Colonic mucosa (tissue), 4 donors: ENCODE measurements around the gene ABT1. TPM values are rescaled to one million over a fixed set of nuclear protein-coding genes. Genes with fewer than 3 reads are reported as not detected.
A peak's percentile ranks its signal among the peaks of the same experiment; 100 is the strongest.

Source experiments
- DNase-seq: peaks from one replicate; pipeline ENCODE4 v3.0.0-alpha.2; 2020
- H3K27ac ChIP-seq: fragments of 200-600 bp; one replicate; pipeline ENCODE4 v1.8.0; 2021
- H3K27me3 ChIP-seq: fragments of 200-600 bp; one replicate; pipeline ENCODE4 v1.8.0; 2021
- H3K36me3 ChIP-seq: fragments of 200-600 bp; one replicate; pipeline ENCODE4 v1.8.0; 2021
- H3K4me1 ChIP-seq: fragments of 200-600 bp; one replicate; pipeline ENCODE4 v1.8.0; 2021; ENCODE audit warnings: mild to moderate bottlenecking
- H3K4me3 ChIP-seq: fragments of 200-600 bp; one replicate; pipeline ENCODE4 v1.8.0; 2021
- H3K9ac ChIP-seq, 2 donors: one replicate each; pipeline ENCODE4 v1.7.0; 2013; ENCODE audit warnings: control low read depth in 2 of 2, low read depth in 2 of 2, low read length in 2 of 2
- H3K9me3 ChIP-seq: fragments of 200-600 bp; one replicate; pipeline ENCODE4 v1.8.0; 2021
- intact Hi-C: fragments of 100-400 bp; cut with DNase I; formaldehyde crosslinking; loops from one replicate; pipeline ENCODE4 v1.14.1; 2022
- total RNA-seq, 2 donors: library from RNA; stranded (reverse); fragmentation: NEBNext Ultra II Directional in 1 of 2; extraction: Animal tissue kit (Norgen Biotek cat#: 25700) in 1 of 2; gene quantifications; one replicate each; pipeline ENCODE4 v1.2.1, GENCODE V29; 2021
- TF ChIP-seq, protein P1 (sequence below): fragments of 200-600 bp; IDR thresholded peaks from one replicate; pipeline ENCODE4 v1.8.0; 2022; ENCODE audit warnings: antibody characterized with exemption, mild to moderate bottlenecking
- donor health status: healthy.
- donor health status: DM: no; HTN: no; CAD: no.
- donor health status: DM: no; HTN: no; CAD: no.

The ABT1 gene
- total RNA-seq, 2 donors from 2014 or later: 15.9 to 17.9 TPM

- TF ChIP-seq, protein P1, sequence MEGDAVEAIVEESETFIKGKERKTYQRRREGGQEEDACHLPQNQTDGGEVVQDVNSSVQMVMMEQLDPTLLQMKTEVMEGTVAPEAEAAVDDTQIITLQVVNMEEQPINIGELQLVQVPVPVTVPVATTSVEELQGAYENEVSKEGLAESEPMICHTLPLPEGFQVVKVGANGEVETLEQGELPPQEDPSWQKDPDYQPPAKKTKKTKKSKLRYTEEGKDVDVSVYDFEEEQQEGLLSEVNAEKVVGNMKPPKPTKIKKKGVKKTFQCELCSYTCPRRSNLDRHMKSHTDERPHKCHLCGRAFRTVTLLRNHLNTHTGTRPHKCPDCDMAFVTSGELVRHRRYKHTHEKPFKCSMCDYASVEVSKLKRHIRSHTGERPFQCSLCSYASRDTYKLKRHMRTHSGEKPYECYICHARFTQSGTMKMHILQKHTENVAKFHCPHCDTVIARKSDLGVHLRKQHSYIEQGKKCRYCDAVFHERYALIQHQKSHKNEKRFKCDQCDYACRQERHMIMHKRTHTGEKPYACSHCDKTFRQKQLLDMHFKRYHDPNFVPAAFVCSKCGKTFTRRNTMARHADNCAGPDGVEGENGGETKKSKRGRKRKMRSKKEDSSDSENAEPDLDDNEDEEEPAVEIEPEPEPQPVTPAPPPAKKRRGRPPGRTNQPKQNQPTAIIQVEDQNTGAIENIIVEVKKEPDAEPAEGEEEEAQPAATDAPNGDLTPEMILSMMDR: no peak
- Histone ChIP-seq H3K27ac (no peak overlapping the region), H3K4me1 (peaks cover 4% of the 10 kb centered on the region), H3K9ac (no peak overlapping the region), H3K4me3 (no peak overlapping the region), H3K27me3 (no peaks in the 10 kb centered on the region), H3K9me3 (no peaks in the 10 kb centered on the region), H3K36me3 (no peaks in the 10 kb centered on the region)
- DNase-seq: no peak
- intact Hi-C loops: loop anchor here (5.0 kb wide), 1 partner anchor 228 kb away; no protein-coding TSS in a partner anchor
These were observed 26.5 kb upstream of the ABT1 start for GRCh38 chr6:26570027-26570809.

DNA sequence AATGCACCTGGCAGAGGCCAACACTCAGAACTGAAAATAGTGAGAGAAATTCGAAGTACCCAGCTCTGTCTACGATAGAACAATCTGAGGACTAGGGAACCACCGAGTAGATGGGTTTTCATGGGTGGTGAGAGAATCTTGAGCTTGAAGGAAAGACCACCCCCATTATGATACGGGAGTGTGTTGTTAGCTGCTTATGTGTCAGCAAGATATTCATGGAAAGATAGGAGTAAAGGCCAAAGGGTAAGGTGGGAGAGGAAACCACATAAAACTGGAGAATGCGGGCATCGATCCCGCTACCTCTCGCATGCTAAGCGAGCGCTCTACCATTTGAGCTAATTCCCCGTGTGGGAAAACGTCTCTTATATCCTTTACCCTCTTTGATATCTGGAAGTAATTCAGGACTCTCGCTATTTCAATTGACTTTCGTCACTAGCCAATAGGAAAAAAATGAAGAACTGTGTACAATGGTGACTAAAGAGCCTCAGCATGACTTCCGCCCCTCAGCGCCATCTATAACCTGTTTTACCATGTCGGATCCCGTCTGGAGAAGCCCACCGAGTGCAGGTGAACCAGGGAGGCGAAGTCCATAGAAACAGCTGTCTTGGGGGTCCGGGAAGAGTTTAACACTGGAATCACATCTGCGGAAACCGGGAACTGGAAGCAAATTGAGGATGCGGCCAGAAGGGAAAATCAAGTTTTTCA, 25.0 kb upstream of the ABT1 start:
- peak; percentile 72 for DNase-seq
- no peaks in the 10 kb centered on the region for H3K36me3 ChIP-seq
- TF ChIP-seq, protein P1: no peak
- H3K4me1 ChIP-seq: peaks cover 4% of the 10 kb centered on the region
- intact Hi-C loops: loop anchor here (5.0 kb wide), 1 partner anchor 229 kb away; no protein-coding TSS in a partner anchor
- peak overlapping the region; percentile 54 for H3K4me3 ChIP-seq
- no peaks in the 10 kb centered on the region for H3K9me3 ChIP-seq
- H3K27ac ChIP-seq: peak overlapping the region; percentile 59
- H3K9ac ChIP-seq: peak overlapping the region in 1 of 2 donors; percentile 60
- no peaks in the 10 kb centered on the region for H3K27me3 ChIP-seq

DNA sequence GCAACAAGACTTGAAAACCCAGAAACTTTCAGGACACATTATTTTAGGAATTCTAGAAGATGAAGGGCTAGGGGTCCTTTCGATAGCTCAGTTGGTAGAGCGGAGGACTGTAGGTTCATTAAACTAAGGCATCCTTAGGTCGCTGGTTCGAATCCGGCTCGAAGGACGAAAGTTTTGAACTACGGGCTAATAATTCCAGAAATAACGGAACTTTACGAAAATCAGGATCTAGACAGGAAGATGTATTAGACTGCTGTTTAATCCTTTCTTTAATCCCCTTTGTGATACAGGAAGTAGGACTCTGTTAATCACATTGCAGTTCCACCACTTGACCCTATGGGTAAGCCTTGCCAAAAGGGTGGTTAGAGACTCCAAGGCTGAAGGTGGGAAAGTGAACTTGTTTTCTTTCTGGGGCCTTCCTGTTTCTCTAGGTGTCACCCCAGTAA, 21.2 kb upstream of the ABT1 start:
- intact Hi-C loops: no loop called here
- no peak for DNase-seq
- no peak overlapping the region for H3K4me3 ChIP-seq
- H3K9me3 ChIP-seq: no peaks in the 10 kb centered on the region
- no peak overlapping the region for H3K9ac ChIP-seq
- no peaks in the 10 kb centered on the region for H3K27me3 ChIP-seq
- peaks cover 5% of the 10 kb centered on the region for H3K4me1 ChIP-seq
- H3K27ac ChIP-seq: no peak overlapping the region
- no peaks in the 10 kb centered on the region for H3K36me3 ChIP-seq
- TF ChIP-seq, protein P1: no peak

GRCh38 chr6:26576407-26576843, 20.3 kb upstream of the ABT1 start:
- intact Hi-C loops: no loop called here
- no peak for DNase-seq

More at GRCh38 chr6:26576407-26576843, 20.3 kb upstream of the ABT1 start:
- Histone ChIP-seq H3K9me3 (no peaks in the 10 kb centered on the region), H3K36me3 (no peaks in the 10 kb centered on the region), H3K27ac (no peak overlapping the region), H3K9ac (no peak overlapping the region), H3K4me1 (peaks cover 5% of the 10 kb centered on the region), H3K27me3 (no peaks in the 10 kb centered on the region), H3K4me3 (no peak overlapping the region)
- TF ChIP-seq, protein P1: no peak
